Activated naive CD4-positive, alpha-beta T cell treated with Interleukin-2 at 50 U/mL for 16 hours (primary cell): ENCODE measurements around the gene XPO4.
"Not testable (repeated sequence)": the region's sequence is repeated elsewhere in the genome, so short reads cannot be mapped to it uniquely, and the experiment has no call there.

Experiments
- DNase-seq: peaks from one replicate; pipeline ENCODE4 v3.0.0-alpha.2; 2020

The XPO4 gene

DNA sequence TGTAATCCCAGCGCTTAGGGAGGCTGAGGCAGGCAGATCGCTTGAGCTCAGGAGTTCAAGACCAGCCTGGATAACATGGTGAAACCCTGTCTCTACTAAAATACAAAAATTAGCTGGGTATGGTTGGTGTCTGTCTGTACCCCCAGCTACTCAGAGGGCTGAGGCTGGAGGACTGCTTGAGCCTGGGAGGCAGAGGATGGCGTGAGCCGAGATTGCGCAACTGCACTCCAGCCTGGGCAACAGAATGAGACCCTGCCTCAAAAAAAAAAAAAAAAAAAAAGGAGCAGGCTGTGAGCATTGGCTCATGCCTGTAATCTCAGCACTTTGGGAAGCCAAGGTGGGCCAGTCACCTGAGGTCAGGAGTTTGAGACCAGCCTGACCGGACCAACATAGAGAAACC lies 12.0 kb downstream of the XPO4 start:
- DNase-seq: not testable (repeated sequence)

GRCh38 chr13:20882206-20882605 lies 20.3 kb downstream of the XPO4 start:
- DNase-seq: no peak

DNA sequence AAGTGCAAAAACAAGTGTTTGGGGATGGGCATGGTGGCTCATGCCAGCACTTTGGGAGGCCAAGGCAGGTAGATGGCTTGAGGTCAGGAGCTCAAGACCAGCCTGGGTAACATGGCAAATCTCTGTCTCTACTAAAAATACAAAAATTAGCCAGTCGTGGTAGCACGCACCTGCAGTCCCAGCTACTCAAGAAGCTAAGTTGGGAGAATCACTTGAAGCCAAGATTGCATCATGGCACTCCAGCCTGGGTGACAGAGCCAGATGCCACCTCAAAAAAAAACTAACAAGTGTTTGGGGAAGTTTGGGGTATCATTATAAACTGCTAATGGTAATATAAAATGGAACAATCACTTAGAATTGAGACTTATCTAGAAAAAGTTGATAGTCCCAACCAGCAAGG lies 24.6 kb downstream of the XPO4 start:
- DNase-seq: no peak

DNA sequence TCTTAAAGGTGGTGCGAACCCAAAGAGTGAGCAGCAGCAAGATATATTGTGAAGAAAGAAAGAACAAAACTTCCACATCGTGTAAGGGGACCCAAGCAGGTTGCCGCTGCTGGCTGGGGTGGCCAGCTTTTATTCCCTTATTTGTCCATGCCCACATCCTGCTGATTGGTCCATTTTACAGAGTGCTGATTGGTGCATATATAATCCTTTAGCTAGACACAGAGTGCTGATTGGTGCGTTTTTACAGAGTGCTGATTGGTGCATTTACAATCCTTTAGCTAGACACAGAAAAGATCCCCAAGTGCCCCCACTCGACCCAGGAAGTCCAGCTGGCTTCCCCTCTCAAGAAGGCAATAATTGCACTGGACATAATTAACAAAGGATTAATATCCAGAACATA lies 25.7 kb downstream of the XPO4 start:
- not testable (repeated sequence) for DNase-seq

GRCh38 chr13:20874439-20874838 lies 28.1 kb downstream of the XPO4 start:
- DNase-seq: not testable (repeated sequence)

- no peak for DNase-seq
Measured at GRCh38 chr13:20873348-20873747, 29.2 kb downstream of the XPO4 start.

DNA sequence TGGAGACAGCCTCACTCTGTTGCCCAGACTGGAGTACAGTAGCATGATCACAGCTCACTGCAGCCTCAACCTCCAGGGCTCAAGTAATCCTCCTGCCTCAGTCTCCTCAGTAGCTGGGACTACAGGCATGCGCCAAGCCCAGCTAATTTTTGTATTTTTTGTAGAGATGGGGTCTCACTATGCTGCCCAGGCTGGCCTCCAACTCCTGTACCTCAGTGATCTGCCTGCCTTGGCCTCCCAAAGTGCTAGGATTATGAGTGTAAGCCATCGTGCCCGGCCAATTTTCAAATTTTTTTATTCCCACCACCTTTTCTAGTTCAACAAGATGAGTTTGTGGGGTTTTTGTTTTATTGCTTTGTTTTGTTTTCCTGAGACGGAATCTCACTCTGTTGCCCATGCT lies 31.7 kb downstream of the XPO4 start:
- DNase-seq: no peak

DNA sequence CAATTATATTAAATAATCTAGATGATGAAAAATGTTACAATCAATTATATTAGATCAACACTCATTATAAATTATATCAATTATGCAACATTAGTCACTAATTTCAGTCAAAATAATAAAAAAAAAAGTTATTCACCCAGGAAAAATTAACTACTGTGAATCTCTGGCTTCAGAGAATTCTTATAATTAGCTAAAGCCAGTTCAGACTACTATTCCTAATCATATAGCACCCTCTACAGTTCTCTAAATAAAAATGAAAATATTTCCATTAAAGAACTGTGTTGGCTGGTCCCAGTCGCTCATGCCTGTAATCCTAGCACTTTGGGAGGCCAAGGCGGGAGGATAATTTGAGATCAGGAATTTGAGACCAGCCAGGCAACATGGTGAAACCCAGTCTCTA lies 33.0 kb downstream of the XPO4 start:
- DNase-seq: no peak

DNA sequence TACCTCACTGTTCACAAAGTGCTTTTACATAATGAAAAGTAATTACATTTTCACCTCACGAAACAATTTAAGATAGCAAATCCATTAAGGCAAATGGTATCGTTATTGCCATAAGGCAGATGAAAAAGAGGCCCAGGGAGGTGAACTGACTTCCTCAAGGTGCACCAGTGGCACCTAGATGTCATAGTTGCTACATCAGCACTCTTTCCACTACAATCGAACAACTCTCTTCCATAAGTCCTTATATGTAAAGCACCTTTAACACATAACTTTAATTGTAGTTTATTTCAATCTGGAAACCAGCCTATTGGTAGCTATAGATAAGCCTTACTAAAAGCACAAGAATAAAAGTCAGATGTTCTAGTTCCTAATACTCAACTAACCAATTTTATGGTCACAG lies 35.1 kb downstream of the XPO4 start:
- no peak for DNase-seq

DNA sequence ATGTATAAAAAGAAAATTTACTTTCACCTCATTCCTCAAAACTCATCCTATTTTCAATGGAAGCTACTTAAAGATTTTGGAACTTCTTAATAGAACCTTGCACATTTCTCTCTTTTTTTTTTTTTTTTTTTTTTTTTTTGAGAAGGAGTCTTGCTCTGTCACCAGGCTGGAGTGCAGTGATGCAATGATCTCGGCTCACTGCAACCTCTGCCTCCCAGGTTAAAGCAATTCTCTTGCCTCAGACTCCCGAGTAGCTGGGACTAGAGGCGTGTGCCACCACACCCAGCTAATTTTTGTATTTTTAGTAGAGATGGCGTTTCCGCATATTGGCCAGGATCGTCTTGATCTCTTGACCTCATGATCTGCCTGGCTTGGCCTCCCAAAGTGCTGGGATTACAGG lies 40.9 kb downstream of the XPO4 start:
- not testable (repeated sequence) for DNase-seq

DNA sequence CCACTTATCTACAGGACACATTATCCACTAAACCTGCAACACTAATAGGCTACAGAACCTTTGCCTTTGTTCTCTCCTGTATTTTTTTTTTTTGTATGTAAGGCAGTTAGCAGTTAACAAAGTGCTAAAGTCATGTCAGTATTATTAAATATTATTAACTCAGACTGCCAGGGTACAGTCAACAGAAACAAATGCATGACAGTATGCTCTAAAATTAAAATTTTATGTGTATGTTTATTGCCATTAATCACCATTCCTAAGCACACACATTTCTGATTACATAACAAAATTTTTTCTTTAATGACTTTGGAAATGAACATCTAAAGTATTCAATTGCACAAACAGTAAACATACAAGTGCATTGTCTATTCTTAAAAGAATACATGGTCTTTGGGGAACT lies 41.7 kb downstream of the XPO4 start:
- DNase-seq: no peak

- no peak for DNase-seq
Measured at GRCh38 chr13:20856650-20857049, 45.9 kb downstream of the XPO4 start.

GRCh38 chr13:20851844-20852402 lies 50.6 kb downstream of the XPO4 start:
- no peak for DNase-seq

DNA sequence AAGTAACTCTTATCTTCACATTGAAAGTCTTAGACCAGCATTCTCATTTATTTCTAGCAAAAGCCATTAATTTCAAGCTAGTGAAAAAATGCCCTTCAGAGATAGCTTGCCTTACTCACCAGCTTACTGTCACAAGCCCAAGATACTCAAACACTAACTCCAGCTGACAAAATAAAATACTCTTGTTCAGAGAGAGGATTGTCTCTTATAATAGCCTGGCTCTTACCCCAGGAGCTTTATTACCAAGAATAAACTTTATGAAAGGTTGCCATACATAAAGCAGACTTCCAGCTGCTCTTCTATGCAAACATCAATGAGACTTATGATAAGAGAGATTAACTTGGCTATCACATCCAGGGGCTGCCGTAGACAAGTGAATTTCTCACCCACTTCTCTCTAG lies 53.6 kb downstream of the XPO4 start:
- no peak for DNase-seq

DNA sequence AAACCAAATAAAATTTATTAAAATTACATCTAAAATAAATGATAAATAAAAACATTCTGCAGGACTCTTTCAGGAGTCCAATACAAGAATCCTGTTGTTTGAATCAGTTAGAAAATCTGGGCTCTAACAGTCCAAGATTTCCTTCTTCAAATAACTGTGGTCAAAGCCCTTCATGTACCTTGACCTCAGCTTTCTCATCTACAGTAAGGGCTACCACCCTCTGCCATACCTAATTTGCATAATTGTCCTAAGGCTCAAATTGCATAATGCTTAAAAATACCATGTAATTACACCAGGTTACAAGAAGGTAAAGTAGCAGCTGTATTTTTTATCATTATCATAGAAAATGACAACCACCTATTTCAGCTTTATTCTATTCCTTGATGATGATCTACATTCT lies 54.3 kb downstream of the XPO4 start:
- no peak for DNase-seq

- DNase-seq: no peak
Measured at GRCh38 chr13:20847296-20847695, 55.2 kb downstream of the XPO4 start.

DNA sequence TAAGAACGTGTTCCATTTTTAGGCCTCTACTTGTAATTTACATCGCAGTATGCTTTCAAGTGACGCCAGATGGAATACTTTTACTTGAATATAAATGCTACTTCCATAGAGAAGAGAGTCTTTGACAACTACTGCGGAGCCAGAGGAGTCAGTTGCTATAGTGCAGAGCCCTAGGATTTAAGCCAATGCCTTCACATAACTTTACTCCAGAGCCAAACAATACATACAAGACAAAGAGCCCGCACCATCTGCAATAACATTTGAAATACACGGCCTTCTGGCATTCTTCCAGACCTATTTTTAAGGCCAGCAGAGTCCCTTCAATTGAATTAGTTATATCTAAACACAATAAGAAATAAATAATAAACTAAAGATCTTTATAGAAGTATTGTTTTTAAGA lies 59.4 kb downstream of the XPO4 start:
- DNase-seq: no peak

DNA sequence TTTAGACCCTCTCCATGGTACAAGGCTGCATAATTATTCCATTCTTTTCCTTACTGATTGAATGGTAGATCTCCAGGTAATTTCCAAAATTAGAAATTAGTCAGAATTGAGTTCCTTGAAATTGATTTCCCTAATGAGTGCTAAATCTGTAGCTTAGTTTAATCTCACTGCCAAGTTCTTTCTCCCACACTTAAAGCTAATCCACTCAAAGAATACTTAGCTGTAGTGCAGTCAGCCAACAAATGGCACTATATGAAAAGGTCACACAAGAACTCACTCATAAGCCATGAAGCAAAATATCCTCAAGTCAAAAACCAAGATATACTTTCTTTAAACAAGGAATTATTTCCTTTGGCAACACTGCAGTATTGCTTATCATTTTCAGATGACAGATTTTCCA lies 62.0 kb downstream of the XPO4 start:
- DNase-seq: no peak

- DNase-seq: no peak
Measured at GRCh38 chr13:20833900-20834679, 68.5 kb downstream of the XPO4 start.

GRCh38 chr13:20832861-20833260 lies 69.7 kb downstream of the XPO4 start:
- no peak for DNase-seq

DNA sequence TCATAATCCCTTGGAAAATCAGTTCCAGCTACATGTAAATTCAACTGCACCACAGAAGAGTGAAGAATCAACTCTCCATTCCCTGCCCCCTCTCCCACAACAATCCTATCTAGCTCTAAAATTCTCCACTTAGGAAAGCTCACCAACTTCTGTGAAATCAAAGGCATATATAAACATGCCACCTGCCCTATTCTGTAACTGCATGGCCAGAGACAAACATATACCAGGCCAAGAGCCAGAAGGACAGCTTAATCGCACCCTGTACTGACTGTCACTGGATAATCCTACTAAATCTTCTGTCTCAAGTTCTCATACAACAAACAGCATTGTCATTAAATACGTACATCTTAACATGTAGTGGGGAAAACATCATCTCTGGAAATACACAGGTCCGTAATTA lies 70.6 kb downstream of the XPO4 start:
- no peak for DNase-seq

GRCh38 chr13:20831254-20831653 lies 71.3 kb downstream of the XPO4 start:
- DNase-seq: no peak

DNA sequence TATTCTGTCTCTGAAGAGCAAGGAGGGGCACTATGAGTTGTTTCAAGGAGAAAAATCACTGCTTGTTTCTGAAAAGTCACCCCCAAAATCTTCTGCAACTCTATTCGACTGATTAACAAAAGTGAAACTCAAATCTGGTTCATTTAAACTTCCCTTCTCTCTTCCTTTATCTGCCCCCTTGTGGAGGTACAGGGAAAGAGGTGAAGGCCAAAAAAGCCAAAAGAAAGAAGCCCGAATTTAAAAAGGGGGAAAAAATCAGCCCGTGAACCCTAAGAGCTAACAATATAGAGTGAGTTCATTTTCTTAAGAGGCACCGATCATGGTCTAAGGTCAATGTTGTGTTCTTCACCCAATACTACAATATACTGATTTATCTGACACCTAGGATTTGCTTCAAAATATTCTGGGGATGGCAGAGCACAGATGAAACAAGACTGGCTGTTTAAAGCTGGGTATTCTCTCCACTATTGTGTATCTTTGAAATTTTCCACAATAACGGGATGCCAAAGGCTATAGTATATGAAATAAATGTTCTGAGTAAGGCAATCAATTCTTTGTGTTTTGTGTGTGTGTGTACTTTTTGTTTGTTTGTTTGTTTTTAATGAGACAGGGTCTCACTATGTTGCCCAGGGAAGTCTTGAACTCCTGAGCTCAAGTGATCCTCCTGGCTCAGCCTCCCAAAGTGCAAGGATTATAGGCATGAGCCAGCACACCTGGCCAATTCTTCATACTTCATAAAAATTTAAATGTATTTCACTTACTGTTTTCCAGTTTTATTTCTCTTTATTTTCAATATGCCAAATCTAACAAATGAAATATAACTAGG lies 73.8 kb downstream of the XPO4 start:
- peak; percentile 4 for DNase-seq
